Loucy (cell line): ENCODE data around the gene FOXD1.

Source experiments
- CTCF ChIP-seq: fragments of 200-600 bp; sonication (generic); conservative IDR thresholded peaks from 2 replicates; pipeline ENCODE4 v1.5.1; 2014; ENCODE audit warnings: mild to moderate bottlenecking, antibody characterized with exemption, low read length
- EZH2phosphoT487 ChIP-seq: fragments of 200-600 bp; IDR thresholded peaks from 2 replicates; pipeline ENCODE4 v1.6.1; 2018; ENCODE audit warnings: antibody characterized with exemption, mild to moderate bottlenecking, moderate library complexity, borderline replicate concordance

- no peak for TF ChIP-seq CTCF
- no peak for TF ChIP-seq EZH2phosphoT487
Measured at GRCh38 chr5:73436535-73437100, 12.0 kb downstream of the FOXD1 start.
